Suppressor macrophage (primary cell): ENCODE data around the gene NIM1K.
"Not testable (repeated sequence)": the region's sequence is repeated elsewhere in the genome, so short reads cannot be mapped to it uniquely, and the experiment has no call there.

Experiments used
- DNase-seq, 4 experiments: peaks; one replicate each; pipeline ENCODE4 v3.0.0-alpha.2; 2020 to 2022
- total RNA-seq, 17 experiments: gene quantifications; one replicate each; lab custom pipeline; 2026; ENCODE audit warnings: mixed read lengths in 6 of 17, inconsistent platforms in 3 of 17; lab: John Stamatoyannopoulos, UW

NIM1K gene
- 0 to 2.4 (median 0.12) reads per million in 17 experiments for total RNA-seq

- peak in 3 of 4 experiments; percentile 14 to 34 (median 22) for DNase-seq
These were observed at the start of gene NIM1K for GRCh38 chr5:43191740-43192557. Gene NIM1K, plus strand, starts transcription at chr5:43192225. Its CDS starts 53,551 bp downstream, at chr5:43245776.

- DNase-seq, result no peak
These were observed 47.0 kb upstream of the NIM1K start for GRCh38 chr5:43145071-43145470.

DNA sequence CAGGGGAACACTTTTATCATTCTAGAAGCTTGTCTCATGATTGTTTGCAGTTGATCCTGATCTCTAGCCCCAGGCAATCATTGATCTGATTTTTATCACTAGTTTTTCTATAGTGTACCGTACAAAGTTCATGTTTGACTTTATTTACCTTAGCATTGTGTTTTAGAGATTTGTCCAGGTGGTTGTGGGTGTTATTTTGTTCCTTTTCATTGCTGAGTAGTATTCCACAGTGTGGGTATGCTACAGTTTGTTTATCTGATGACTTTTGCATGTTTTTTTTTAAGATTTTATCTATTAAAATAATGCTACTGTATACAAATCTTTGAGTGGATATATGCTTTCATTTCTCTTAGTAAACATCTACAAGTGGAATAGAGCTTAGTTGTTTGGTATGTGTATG is 45.1 kb upstream of the NIM1K start:
- no peak for DNase-seq

GRCh38 chr5:43148417-43148816 is 43.6 kb upstream of the NIM1K start:
- no peak for DNase-seq

DNA sequence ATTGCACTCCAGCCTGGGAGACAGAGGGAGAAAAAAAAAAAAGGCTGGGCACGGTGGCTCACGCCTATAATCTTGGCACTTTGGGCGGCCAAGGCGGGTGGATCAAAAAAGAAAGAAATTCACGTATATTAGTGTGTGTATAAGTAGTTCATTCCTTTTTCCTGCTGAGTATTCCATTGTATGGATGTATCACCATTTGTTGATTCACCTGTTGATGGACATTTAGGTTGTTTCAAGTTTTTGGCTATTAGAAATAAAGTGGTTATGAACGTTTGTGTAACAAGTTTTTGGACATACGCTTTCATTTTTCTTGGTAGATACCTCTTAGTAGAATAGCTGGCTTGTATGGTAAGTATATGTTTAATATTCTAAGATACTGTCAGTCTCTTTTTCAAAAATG is 42.8 kb upstream of the NIM1K start:
- DNase-seq, result no peak

- no peak for DNase-seq
These were observed 42.0 kb upstream of the NIM1K start for GRCh38 chr5:43150075-43150474.

GRCh38 chr5:43150748-43151147 is 41.3 kb upstream of the NIM1K start:
- no peak for DNase-seq

DNA sequence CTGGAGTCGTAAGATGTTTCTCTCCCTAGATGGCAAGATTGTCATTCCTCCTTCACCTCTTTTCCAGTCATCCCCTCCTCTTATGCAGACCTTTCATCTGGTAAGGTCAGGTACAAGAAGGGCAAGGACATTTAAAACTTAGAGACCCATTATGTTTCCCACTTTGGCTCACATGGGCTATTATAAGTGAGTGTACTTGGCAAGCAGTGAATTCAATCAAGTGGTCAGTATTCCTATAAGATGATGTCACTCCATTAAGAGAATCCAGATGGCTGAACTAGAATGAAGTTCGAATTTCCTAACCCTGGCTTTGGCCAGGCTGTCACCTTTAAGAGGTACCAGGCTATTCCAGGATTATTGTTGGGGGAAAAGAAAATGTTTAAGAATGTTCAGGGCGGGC is 39.1 kb upstream of the NIM1K start:
- DNase-seq, result no peak

DNA sequence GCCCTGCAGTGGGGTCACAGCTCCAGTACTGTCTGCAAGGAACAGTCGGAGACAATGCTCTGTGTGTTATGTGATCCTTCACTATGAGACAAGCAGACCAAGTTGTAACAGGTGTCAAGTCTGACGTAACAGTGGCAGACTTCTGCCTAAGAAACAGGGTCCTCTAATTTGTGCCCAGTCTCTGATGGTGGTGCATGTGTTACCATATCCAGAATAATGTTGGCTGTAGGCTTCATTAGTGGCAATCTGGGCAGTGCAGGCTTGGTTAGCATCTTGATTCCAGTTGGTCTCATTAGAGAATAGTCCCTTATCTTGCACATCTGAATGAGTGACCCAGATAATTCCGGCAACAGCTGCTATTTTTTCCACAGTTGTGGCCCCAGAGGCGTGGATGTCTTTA is 37.6 kb upstream of the NIM1K start:
- no peak for DNase-seq

GRCh38 chr5:43155394-43156096 is 36.5 kb upstream of the NIM1K start:
- no peak for DNase-seq

DNA sequence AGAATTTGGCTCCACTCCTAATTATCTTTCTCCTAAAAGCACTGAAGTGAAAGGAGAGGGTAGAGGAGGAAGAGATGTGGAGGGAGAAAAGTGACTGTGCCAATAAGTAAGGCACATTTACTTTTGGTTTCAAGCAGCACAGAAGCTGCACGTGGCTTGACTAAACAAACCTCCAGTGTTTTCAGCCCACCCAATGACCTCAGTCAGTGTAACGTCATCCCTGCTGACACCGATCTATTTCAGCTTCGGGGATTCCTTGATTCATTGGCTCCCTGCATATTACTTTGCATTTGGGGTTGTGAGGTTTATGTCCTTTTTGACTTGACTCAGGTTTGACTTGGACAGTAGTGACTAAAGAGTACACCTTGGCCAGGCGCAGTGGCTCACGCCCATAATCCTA is 35.6 kb upstream of the NIM1K start:
- DNase-seq, result no peak

DNA sequence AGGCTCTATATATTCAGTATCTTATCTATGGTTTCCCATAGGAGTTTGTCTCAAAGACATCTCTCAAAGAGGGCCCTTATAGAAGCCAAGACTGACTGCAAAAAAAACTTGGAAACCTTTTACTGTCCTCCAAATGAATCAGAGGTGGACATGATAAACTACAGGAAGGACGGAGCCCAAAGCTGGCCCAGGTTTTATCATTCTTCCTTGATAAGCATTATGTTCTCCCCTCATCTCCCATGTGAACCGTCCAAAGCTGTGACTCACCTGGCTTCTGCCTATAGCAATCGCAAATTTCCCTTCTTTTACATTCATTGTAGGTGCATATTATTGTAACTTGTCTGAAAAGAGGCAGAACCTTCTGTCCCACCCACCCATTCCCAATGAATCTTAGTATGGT is 35.0 kb upstream of the NIM1K start:
- DNase-seq, result no peak

GRCh38 chr5:43161244-43161643 is 30.8 kb upstream of the NIM1K start:
- DNase-seq, result peak in 3 of 4 experiments; percentile 5 to 14 (median 5)

GRCh38 chr5:43164801-43165200 is 27.2 kb upstream of the NIM1K start:
- DNase-seq, result not testable (repeated sequence)

GRCh38 chr5:43165323-43165722 is 26.7 kb upstream of the NIM1K start:
- no peak for DNase-seq

DNA sequence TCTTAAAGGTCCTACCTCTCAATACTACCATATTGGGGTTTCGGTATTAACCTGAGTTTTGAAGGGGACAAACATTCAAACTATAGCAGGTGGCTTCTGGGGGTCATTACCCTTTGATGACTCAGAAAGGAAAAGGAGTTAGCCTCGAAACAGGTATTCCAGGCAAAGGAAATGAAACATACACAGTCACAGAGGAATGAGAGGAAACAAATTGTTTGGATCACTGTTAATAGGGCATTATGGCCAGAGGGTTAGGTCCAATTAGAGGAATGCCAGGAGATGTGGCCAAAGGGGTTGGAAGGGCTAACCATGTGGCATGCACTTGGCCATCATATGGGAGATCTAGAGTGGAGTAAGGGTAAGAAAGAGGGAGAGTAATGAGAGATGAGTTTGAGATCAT is 23.9 kb upstream of the NIM1K start:
- DNase-seq, result no peak

DNA sequence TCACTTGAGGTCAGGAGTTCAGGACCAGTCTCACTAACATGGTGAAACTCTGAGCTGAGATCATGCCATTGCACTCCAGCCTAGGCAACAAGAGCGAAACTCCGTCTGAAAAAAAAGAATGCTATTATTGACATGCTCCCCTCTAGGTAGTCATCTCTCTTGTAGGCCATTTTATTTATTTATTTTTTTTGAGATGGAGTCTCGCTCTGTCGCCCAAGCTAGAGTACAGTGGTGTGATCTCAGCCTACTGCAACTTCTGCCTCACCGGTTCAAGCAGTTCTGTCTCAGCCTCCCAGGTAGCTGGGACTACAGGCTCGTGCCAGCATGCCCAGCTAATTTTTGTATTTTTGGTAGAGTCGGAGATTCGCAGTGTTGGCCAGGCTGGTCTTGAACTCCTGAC is 20.6 kb upstream of the NIM1K start:
- no peak for DNase-seq

GRCh38 chr5:43171926-43172325 is 20.1 kb upstream of the NIM1K start:
- peak in 2 of 4 experiments; percentile 7 to 9 for DNase-seq

GRCh38 chr5:43172779-43173178 is 19.2 kb upstream of the NIM1K start:
- DNase-seq, result no peak

DNA sequence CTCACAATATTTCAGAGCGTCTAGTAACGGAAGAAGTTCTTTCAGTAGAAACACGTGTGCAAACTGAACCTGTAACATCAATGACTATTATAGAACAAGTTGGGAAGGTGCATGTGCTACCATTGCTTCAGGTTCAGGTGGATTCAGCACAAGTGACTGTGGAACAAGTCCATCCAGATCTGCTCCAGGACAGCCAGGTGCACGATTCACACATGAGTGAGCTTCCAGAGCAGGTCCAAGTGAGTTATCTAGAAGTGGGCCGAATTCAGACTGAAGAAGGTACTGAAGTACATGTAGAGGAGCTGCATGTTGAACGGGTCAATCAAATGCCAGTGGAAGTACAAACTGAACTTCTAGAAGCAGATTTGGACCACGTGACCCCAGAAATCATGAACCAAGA is 17.4 kb upstream of the NIM1K start:
- DNase-seq, result no peak

GRCh38 chr5:43179836-43180235 is 12.2 kb upstream of the NIM1K start:
- DNase-seq, result no peak

GRCh38 chr5:43182421-43182820 is 9.6 kb upstream of the NIM1K start:
- DNase-seq, result no peak

- not testable (repeated sequence) for DNase-seq
These were observed 8.9 kb upstream of the NIM1K start for GRCh38 chr5:43183101-43183500.
